Omental fat pad (tissue), 4 donors: ENCODE data around the gene BTN2A1. TPM values are rescaled to one million over a fixed set of nuclear protein-coding genes. Genes with fewer than 3 reads are reported as not detected.

Experiments
- ATAC-seq: fragments of 150-250 bp; one replicate; pipeline ENCODE4 v1.9.1; 2016; ENCODE audit warnings: mild to moderate bottlenecking, moderate library complexity; ENCODE audit not compliant: low FRiP score
- DNase-seq: peaks from one replicate; pipeline ENCODE4 v3.0.0-alpha.2; 2019; ENCODE audit warnings: low spot score
- CTCF ChIP-seq, 3 donors: fragments of 450-650 bp; IDR thresholded peaks; one replicate each; pipeline ENCODE4 v1.5.1; 2016 to 2017; ENCODE audit warnings: antibody characterized with exemption in 3 of 3, mild to moderate bottlenecking in 3 of 3, moderate library complexity in 2 of 3
- total RNA-seq, 4 donors: library from RNA; depleted of rRNA; stranded (reverse); fragments of >200 nt; gene quantifications; one replicate each; pipeline ENCODE4 v1.1.0, GENCODE V29; 2016

Gene BTN2A1
- total RNA-seq, result 10 to 100 TPM; 10.2 to 29.2 (median 15.2) TPM

GRCh38 chr6:26457806-26458688 lies at the start of gene BTN2A1:
TSS of gene BTN2A1 (plus strand) at chr6:26457955. CDS start at chr6:26458637, 682 bp downstream.
- ATAC-seq (peak; percentile 98), DNase-seq (peak; percentile 33)
- TF ChIP-seq CTCF (IDR thresholded peaks at IDR 0.05), result no peak

GRCh38 chr6:26408828-26409730 lies 48.7 kb upstream of the BTN2A1 start:
- ATAC-seq (no peak), DNase-seq (no peak)
- TF ChIP-seq CTCF (IDR thresholded peaks at IDR 0.05), result no peak

GRCh38 chr6:26411751-26412150 lies 46.0 kb upstream of the BTN2A1 start:
- ATAC-seq, result no peak
- TF ChIP-seq CTCF (IDR thresholded peaks at IDR 0.05), result no peak
- no peak for DNase-seq

GRCh38 chr6:26412228-26412627 lies 45.5 kb upstream of the BTN2A1 start:
- ATAC-seq (no peak), DNase-seq (no peak)
- TF ChIP-seq CTCF (IDR thresholded peaks at IDR 0.05), result no peak

- TF ChIP-seq CTCF (IDR thresholded peaks at IDR 0.05), result no peak
- no peak for DNase-seq
- no peak for ATAC-seq
Observed at GRCh38 chr6:26412954-26413353, 44.8 kb upstream of the BTN2A1 start.

- no peak for ATAC-seq
- no peak for TF ChIP-seq CTCF (IDR thresholded peaks at IDR 0.05)
- DNase-seq, result no peak
Observed at GRCh38 chr6:26414281-26414680, 43.5 kb upstream of the BTN2A1 start.
